ENCODE data around the gene LRIG2. TPM values are rescaled to one million over a fixed set of nuclear protein-coding genes. Genes with fewer than 3 reads are reported as not detected.
A peak's percentile ranks its signal among the peaks of the same experiment; 100 is the strongest.

Gene LRIG2
- total and polyA plus RNA-seq, 2 of the 13 experiments (the other 11 are each of a cell fraction or from before 2014, with no cell fraction given): 8.1 to 12.2 TPM

GRCh38 chr1:113072757-113073478 is at the start of gene LRIG2 (continued):
- TF ChIP-seq E2F5 (CRISPR knock-in tag; conservative IDR thresholded peaks at IDR 0.05): no peak
- peak in 1 of 2 experiments; percentile 36; a peak in 1 of 4 replicates for TF ChIP-seq KLF16 (CRISPR knock-in tag; IDR thresholded peaks at IDR 0.05)
- peak; percentile 54; the same call in 1 of the 2 replicates for TF ChIP-seq HNF4A (CRISPR knock-in tag; IDR thresholded peaks at IDR 0.05)
- no peak for TF ChIP-seq ZNF282 (IDR thresholded peaks at IDR 0.05; ENCODE audit: partially characterized antibody)
- TF ChIP-seq POGK (CRISPR knock-in tag; conservative IDR thresholded peaks at IDR 0.05): peak; percentile 23; the same call in 1 of the 2 replicates
- TF ChIP-seq SP4 (CRISPR knock-in tag; IDR thresholded peaks at IDR 0.05): peak; percentile 83
- TF ChIP-seq TGIF2 (CRISPR knock-in tag; IDR thresholded peaks at IDR 0.05): 0 out of 2 replicates have a peak, but pooled peaks have one; percentile 12
- no peak for TF ChIP-seq ZNF704 (CRISPR knock-in tag; IDR thresholded peaks at IDR 0.05; ENCODE audit: borderline replicate concordance)
- no peak for TF ChIP-seq ZNF652 (CRISPR knock-in tag; IDR thresholded peaks at IDR 0.05; ENCODE audit: borderline replicate concordance, low read depth)
- TF ChIP-seq ZNF773 (CRISPR knock-in tag; IDR thresholded peaks at IDR 0.05; ENCODE audit: borderline replicate concordance): no peak
- no peak for TF ChIP-seq PLRG1 (conservative IDR thresholded peaks at IDR 0.05)
- TF ChIP-seq, protein P1, sequence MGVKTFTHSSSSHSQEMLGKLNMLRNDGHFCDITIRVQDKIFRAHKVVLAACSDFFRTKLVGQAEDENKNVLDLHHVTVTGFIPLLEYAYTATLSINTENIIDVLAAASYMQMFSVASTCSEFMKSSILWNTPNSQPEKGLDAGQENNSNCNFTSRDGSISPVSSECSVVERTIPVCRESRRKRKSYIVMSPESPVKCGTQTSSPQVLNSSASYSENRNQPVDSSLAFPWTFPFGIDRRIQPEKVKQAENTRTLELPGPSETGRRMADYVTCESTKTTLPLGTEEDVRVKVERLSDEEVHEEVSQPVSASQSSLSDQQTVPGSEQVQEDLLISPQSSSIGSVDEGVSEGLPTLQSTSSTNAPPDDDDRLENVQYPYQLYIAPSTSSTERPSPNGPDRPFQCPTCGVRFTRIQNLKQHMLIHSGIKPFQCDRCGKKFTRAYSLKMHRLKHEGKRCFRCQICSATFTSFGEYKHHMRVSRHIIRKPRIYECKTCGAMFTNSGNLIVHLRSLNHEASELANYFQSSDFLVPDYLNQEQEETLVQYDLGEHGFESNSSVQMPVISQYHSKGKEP (CRISPR knock-in tag; IDR thresholded peaks at IDR 0.05): no peak
- peak; percentile 43 for TF ChIP-seq SP2 (CRISPR knock-in tag; IDR thresholded peaks at IDR 0.05)
- peak; percentile 57; the same call in 1 of the 2 replicates for TF ChIP-seq PPARG (CRISPR knock-in tag; conservative IDR thresholded peaks at IDR 0.05)
- TF ChIP-seq, protein P2, sequence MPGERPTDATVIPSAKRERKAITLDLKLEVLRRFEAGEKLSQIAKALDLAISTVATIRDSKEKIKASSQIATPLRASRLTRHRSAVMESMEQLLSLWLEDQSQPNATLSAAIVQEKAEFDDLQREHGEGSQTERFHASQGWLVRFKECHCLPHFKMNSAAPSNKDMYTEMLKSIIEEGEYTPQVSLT (CRISPR knock-in tag; IDR thresholded peaks at IDR 0.05; ENCODE audit: borderline replicate concordance, low read depth): no peak
- 0 out of 2 replicates have a peak, but pooled peaks have one; percentile 38 for TF ChIP-seq SRY (CRISPR knock-in tag; IDR thresholded peaks at IDR 0.05)
- no peak; the same call in 1 of the 2 replicates for TF ChIP-seq ZNF138 (CRISPR knock-in tag; IDR thresholded peaks at IDR 0.05; ENCODE audit: low read depth)
- TF ChIP-seq ZNF205 (CRISPR knock-in tag; IDR thresholded peaks at IDR 0.05): no peak
- TF ChIP-seq, protein P3, sequence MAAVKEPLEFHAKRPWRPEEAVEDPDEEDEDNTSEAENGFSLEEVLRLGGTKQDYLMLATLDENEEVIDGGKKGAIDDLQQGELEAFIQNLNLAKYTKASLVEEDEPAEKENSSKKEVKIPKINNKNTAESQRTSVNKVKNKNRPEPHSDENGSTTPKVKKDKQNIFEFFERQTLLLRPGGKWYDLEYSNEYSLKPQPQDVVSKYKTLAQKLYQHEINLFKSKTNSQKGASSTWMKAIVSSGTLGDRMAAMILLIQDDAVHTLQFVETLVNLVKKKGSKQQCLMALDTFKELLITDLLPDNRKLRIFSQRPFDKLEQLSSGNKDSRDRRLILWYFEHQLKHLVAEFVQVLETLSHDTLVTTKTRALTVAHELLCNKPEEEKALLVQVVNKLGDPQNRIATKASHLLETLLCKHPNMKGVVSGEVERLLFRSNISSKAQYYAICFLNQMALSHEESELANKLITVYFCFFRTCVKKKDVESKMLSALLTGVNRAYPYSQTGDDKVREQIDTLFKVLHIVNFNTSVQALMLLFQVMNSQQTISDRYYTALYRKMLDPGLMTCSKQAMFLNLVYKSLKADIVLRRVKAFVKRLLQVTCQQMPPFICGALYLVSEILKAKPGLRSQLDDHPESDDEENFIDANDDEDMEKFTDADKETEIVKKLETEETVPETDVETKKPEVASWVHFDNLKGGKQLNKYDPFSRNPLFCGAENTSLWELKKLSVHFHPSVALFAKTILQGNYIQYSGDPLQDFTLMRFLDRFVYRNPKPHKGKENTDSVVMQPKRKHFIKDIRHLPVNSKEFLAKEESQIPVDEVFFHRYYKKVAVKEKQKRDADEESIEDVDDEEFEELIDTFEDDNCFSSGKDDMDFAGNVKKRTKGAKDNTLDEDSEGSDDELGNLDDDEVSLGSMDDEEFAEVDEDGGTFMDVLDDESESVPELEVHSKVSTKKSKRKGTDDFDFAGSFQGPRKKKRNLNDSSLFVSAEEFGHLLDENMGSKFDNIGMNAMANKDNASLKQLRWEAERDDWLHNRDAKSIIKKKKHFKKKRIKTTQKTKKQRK (IDR thresholded peaks at IDR 0.05; ENCODE audit: low read length): no peak
- TF ChIP-seq ARNTL (CRISPR knock-in tag; IDR thresholded peaks at IDR 0.05): no peak
- peak; percentile 29; the same call in 1 of the 2 replicates for TF ChIP-seq KMT2A (CRISPR knock-in tag; IDR thresholded peaks at IDR 0.05)

Data from HepG2 (cell line).